ENCODE data around the gene DDX51. TPM values are rescaled to one million over a fixed set of nuclear protein-coding genes. Genes with fewer than 3 reads are reported as not detected.

The DDX51 gene, protein sequence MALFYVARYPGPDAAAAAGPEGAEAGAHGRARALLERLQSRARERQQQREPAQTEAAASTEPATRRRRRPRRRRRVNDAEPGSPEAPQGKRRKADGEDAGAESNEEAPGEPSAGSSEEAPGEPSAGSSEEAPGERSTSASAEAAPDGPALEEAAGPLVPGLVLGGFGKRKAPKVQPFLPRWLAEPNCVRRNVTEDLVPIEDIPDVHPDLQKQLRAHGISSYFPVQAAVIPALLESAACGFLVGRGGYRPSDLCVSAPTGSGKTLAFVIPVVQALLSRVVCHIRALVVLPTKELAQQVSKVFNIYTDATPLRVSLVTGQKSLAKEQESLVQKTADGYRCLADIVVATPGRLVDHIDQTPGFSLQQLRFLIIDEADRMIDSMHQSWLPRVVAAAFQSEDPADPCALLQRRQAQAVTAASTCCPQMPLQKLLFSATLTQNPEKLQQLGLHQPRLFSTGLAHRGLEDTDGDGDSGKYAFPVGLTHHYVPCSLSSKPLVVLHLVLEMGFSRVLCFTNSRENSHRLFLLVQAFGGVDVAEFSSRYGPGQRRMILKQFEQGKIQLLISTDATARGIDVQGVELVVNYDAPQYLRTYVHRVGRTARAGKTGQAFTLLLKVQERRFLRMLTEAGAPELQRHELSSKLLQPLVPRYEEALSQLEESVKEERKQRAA
- 20.3 to 30.9 TPM (median 26.2 TPM) in 5 replicates for total RNA-seq (2022; extraction: Qiagen RNA extraction; ENCODE audit: low read depth)

DNA sequence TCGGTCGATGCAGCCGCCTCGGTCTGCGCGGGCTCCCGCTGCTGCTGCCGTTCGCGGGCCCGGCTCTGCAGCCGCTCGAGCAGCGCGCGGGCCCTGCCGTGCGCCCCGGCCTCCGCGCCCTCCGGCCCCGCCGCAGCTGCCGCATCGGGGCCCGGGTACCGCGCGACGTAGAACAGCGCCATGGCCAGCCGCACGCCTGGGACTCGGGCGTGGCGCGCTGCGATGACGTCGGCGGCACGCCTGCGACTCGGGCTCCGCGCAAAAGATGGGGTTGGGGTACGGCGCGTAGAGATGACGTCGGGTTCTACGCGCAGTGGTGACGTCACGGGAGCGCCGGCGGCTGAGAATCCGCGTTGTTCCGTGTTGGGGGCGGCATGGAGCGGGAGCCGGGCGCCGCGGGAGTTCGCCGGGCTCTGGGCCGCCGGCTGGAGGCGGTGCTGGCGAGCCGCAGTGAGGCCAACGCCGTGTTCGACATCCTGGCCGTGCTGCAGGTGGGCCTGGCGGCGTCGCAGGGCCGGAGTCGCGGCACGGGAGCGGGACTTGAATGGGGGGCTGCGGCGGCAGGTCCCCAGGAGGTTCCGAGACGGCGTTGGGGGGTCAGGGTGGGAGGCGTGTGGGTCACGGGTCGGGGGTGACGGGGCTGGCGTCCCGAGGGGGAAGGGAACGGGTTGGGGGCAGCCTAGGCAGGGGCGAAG is at the start of gene DDX51, which contains the start of gene NOC4L:
Gene DDX51 (minus strand): TSS at position 205 of the 695 bp plus-strand sequence. CDS start 23 bp downstream, at position 182.
Gene NOC4L (plus strand): TSS at position 343 of the 695 bp plus-strand sequence. CDS start 32 bp downstream, at position 375.

Other genes with a start within 250 kb of the DDX51 start
- gene ULK1, start 249.7 kb downstream of the DDX51 start, total RNA-seq (2022; extraction: Qiagen RNA extraction; ENCODE audit: low read depth) = 20.6 to 30.0 TPM (median 28.0 TPM) in 5 replicates
- 56.4 to 77.1 TPM (median 74.4 TPM) in 5 replicates for gene PUS1, start 215.0 kb downstream of the DDX51 start, total RNA-seq (2022; extraction: Qiagen RNA extraction; ENCODE audit: low read depth)
- 21.1 to 25.8 TPM (median 24.7 TPM) in 5 replicates for gene EP400, start 194.4 kb downstream of the DDX51 start, total RNA-seq (2022; extraction: Qiagen RNA extraction; ENCODE audit: low read depth)
- gene NOC4L, start 138 bp upstream of the DDX51 start, total RNA-seq (2022; extraction: Qiagen RNA extraction; ENCODE audit: low read depth) = 43.3 to 60.0 TPM (median 56.6 TPM) in 5 replicates
- 4.8 to 7.7 TPM (median 6.2 TPM) in 5 replicates for gene GALNT9, start 185.3 kb upstream of the DDX51 start, total RNA-seq (2022; extraction: Qiagen RNA extraction; ENCODE audit: low read depth)

Measured in A549 treated with GW870086 at 1 μM for 4 hours (cell line).